BJ (cell line): ENCODE measurements around the gene LIMK1. TPM values are rescaled to one million over a fixed set of nuclear protein-coding genes. Genes with fewer than 3 reads are reported as not detected.

Source experiments
- CTCF ChIA-PET: fragments of 350-600 bp; formaldehyde crosslinking; extraction: SDS; loops from one replicate; lab custom pipeline; 2021; ENCODE audit warnings: antibody characterized with exemption, inconsistent platforms; lab: Yijun Ruan, JAX
- POLR2A ChIA-PET: fragments of 300-600 bp; sonication (Branson Sonifier 250); formaldehyde crosslinking; extraction: SDS; loops from one replicate; lab custom pipeline; 2021; ENCODE audit warnings: antibody characterized with exemption; lab: Charles Lee
- DNase-seq: peaks from one replicate; pipeline ENCODE4 v3.0.0-alpha.2; 2011; ENCODE audit warnings: low read depth
- H3K27me3 ChIP-seq: 2 replicates; pipeline ENCODE4 v1.6.0; 2011; ENCODE audit warnings: low read length; ENCODE audit not compliant: control insufficient read depth, insufficient read depth
- H3K36me3 ChIP-seq: 2 replicates; pipeline ENCODE4 v1.5.1; 2011; ENCODE audit warnings: low read length; ENCODE audit not compliant: control insufficient read depth, insufficient read depth
- H3K4me3 ChIP-seq: 2 replicates; pipeline ENCODE4 v1.5.1; 2011; ENCODE audit warnings: low read depth, mild to moderate bottlenecking, control low read depth, low read length
- polyA plus RNA-seq: library from polyadenylated mRNA; depleted of rRNA; stranded (reverse); fragments of >200 nt; gene quantifications from 2 replicates; pipeline ENCODE4 v1.2.3, GENCODE V29; 2011
- TF ChIP-seq, protein P1 (sequence below): IDR thresholded peaks from 2 replicates; pipeline ENCODE4 v1.5.1; 2011; ENCODE audit warnings: low read depth, mild to moderate bottlenecking, control low read depth, inconsistent platforms, low read length, moderate library complexity; ENCODE audit not compliant: insufficient read depth

Gene LIMK1
- polyA plus RNA-seq, 1 experiment = 45.7 TPM

DNA sequence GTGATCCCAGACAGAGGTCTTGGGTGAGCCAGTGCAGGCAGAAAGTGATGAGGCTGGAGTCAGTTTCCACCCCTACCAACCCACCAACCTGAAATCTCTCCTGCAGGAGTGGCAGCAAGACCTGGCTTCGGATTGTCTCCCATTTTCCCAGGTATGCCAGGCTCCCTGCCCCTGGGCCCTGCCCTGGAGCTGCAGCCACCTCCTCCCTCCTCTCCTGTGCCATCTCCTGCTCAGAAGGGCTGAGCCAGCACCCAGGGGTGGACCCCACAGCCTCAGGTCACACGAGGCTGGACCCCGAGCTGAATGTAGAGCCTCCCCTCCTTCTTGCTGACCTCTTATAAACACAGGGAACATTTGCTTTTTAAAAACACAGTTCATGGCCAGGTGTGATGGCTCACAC, 17.0 kb upstream of the LIMK1 start:
- DNase-seq = no peak
- Histone ChIP-seq H3K36me3 (peaks cover 4% of the 10 kb centered on the region), H3K4me3 (no peak overlapping the region), H3K27me3 (no peaks in the 10 kb centered on the region)
- ChIA-PET CTCF (interaction anchor here (0.7 to 2.3 kb wide), 5 partner anchors 11 to 334 kb away, joined by 3 to 15 read pairs (median 3); no protein-coding TSS in a partner anchor), POLR2A (no interaction called here)
- TF ChIP-seq, protein P1, sequence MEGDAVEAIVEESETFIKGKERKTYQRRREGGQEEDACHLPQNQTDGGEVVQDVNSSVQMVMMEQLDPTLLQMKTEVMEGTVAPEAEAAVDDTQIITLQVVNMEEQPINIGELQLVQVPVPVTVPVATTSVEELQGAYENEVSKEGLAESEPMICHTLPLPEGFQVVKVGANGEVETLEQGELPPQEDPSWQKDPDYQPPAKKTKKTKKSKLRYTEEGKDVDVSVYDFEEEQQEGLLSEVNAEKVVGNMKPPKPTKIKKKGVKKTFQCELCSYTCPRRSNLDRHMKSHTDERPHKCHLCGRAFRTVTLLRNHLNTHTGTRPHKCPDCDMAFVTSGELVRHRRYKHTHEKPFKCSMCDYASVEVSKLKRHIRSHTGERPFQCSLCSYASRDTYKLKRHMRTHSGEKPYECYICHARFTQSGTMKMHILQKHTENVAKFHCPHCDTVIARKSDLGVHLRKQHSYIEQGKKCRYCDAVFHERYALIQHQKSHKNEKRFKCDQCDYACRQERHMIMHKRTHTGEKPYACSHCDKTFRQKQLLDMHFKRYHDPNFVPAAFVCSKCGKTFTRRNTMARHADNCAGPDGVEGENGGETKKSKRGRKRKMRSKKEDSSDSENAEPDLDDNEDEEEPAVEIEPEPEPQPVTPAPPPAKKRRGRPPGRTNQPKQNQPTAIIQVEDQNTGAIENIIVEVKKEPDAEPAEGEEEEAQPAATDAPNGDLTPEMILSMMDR = no peak

- Histone ChIP-seq H3K4me3 (no peak overlapping the region), H3K36me3 (peaks cover 1% of the 10 kb centered on the region), H3K27me3 (no peaks in the 10 kb centered on the region)
- CTCF ChIA-PET = interaction anchor here (0.9 to 3.8 kb wide), 15 partner anchors 10 to 332 kb away, joined by 3 to 27 read pairs (median 4); partner anchors contain the start of genes CLIP2 and LIMK1
- TF ChIP-seq, protein P1 = no peak
- DNase-seq = no peak
- POLR2A ChIA-PET = no interaction called here
These were observed 15.1 kb upstream of the LIMK1 start for GRCh38 chr7:74068378-74069085.

GRCh38 chr7:74069086-74069541, 14.5 kb upstream of the LIMK1 start:
- CTCF ChIA-PET = interaction anchor here (0.6 to 3.8 kb wide), 15 partner anchors 10 to 332 kb away, joined by 3 to 27 read pairs (median 6); partner anchors contain the start of gene LIMK1
- POLR2A ChIA-PET = no interaction called here

GRCh38 chr7:74069790-74070618, 13.6 kb upstream of the LIMK1 start:
- Histone ChIP-seq H3K27me3 (no peaks in the 10 kb centered on the region), H3K36me3 (peaks cover under 1% of the 10 kb centered on the region), H3K4me3 (no peak overlapping the region)
- no peak for DNase-seq
- TF ChIP-seq, protein P1 = no peak
- ChIA-PET CTCF (interaction anchor here (0.6 to 3.8 kb wide), 13 partner anchors 9 to 355 kb away, joined by 3 to 27 read pairs (median 6); no protein-coding TSS in a partner anchor), POLR2A (no interaction called here)

More at GRCh38 chr7:74069086-74069541, 14.5 kb upstream of the LIMK1 start:
- peaks cover 1% of the 10 kb centered on the region for H3K36me3 ChIP-seq
- no peak for DNase-seq
- TF ChIP-seq, protein P1 = no peak
- no peaks in the 10 kb centered on the region for H3K27me3 ChIP-seq
- H3K4me3 ChIP-seq = no peak overlapping the region

GRCh38 chr7:74070619-74070921, 13.0 kb upstream of the LIMK1 start:
- ChIA-PET CTCF (interaction anchor here (1.0 to 3.8 kb wide), 5 partner anchors 129 to 330 kb away, joined by 3 to 27 read pairs (median 8); no protein-coding TSS in a partner anchor), POLR2A (no interaction called here)
- no peak for DNase-seq
- Histone ChIP-seq H3K36me3 (no peaks in the 10 kb centered on the region; the same call in 1 of the 2 replicates), H3K4me3 (no peak overlapping the region), H3K27me3 (no peaks in the 10 kb centered on the region)
- TF ChIP-seq, protein P1 = no peak
